Endothelial cell of umbilical vein (primary cell): ENCODE data around the gene CXorf66. TPM values are rescaled to one million over a fixed set of nuclear protein-coding genes. Genes with fewer than 3 reads are reported as not detected.

Experiments
- BruUV-seq: library from RNA; stranded (reverse); fragments of 400-500 nt; replicated peaks from 2 replicates; lab custom pipeline; 2021; lab: Mats Ljungman, UMichigan
- CTCF ChIA-PET: fragments of 300-600, 350-600 bp; sonication (Branson Sonifier 250); formaldehyde crosslinking; loops from one replicate; lab custom pipeline; 2021; ENCODE audit warnings: antibody characterized with exemption, inconsistent platforms; lab: Charles Lee
- POLR2A ChIA-PET: fragments of 300-600, 350-600 bp; sonication (Branson Sonifier 250); formaldehyde crosslinking; loops from one replicate; lab custom pipeline; 2021; ENCODE audit warnings: antibody characterized with exemption, inconsistent platforms; lab: Charles Lee
- DNase-seq: peaks from one replicate; pipeline ENCODE4 v3.0.0-alpha.2; 2011; ENCODE audit warnings: low read depth, low spot score
- FAIRE-seq: peaks from 2 replicates; lab custom pipeline; 2011; peaks lifted over from hg19 to GRCh38; lab: Jason Lieb, UNC
- H2AFZ ChIP-seq: 2 replicates; pipeline ENCODE4 v1.6.0; 2012; ENCODE audit warnings: low read depth, low read length, control low read depth, inconsistent platforms
- H3K27ac ChIP-seq: 2 replicates; pipeline ENCODE4 v1.5.1; 2011; ENCODE audit warnings: low read depth, mild to moderate bottlenecking, control low read depth, low read length, moderate library complexity; ENCODE audit not compliant: insufficient read depth
- H3K27me3 ChIP-seq, 2 experiments: 2 replicates each; pipeline versions ENCODE4 v1.6.0 to v1.6.1; 2011; ENCODE audit warnings: low read length in 2 of 2, mixed read lengths in 1 of 2; ENCODE audit not compliant: control insufficient read depth in 2 of 2, insufficient read depth in 2 of 2
- H3K36me3 ChIP-seq, 2 experiments: 2 replicates in 1 of 2; 3 replicates in 1 of 2; pipeline ENCODE4 v1.5.1; 2011; ENCODE audit warnings: low read length in 2 of 2, mild to moderate bottlenecking in 1 of 2, moderate library complexity in 1 of 2; ENCODE audit not compliant: control insufficient read depth in 2 of 2, insufficient read depth in 2 of 2; ENCODE audit errors: extremely low read depth in 1 of 2
- H3K4me1 ChIP-seq: 3 replicates; pipeline ENCODE4 v1.5.1; 2011; ENCODE audit warnings: mild to moderate bottlenecking, low read length; ENCODE audit not compliant: control insufficient read depth, insufficient read depth; ENCODE audit errors: extremely low read depth
- H3K4me2 ChIP-seq: 2 replicates; pipeline ENCODE4 v1.6.1; 2011; ENCODE audit warnings: low read length, control low read depth, mixed read lengths; ENCODE audit not compliant: insufficient read depth
- H3K4me3 ChIP-seq, 3 experiments: fragments of 200-600 bp in 1 of 3; sonication (generic), shearing (Covaris generic) in 1 of 3; replicated peaks in 1 of 3; 2 replicates each; pipeline ENCODE4 v1.5.1; 2011 to 2016; ENCODE audit warnings: control low read depth in 3 of 3, low read length in 3 of 3, mild to moderate bottlenecking in 2 of 3, inconsistent platforms in 1 of 3, low read depth in 1 of 3, moderate library complexity in 1 of 3; ENCODE audit not compliant: insufficient read depth in 1 of 3
- H3K79me2 ChIP-seq: 2 replicates; pipeline ENCODE4 v1.6.0; 2012; ENCODE audit warnings: low read length, inconsistent platforms; ENCODE audit not compliant: control insufficient read depth, insufficient read depth
- H3K9ac ChIP-seq: replicated peaks from 2 replicates; pipeline ENCODE3; 2011; ENCODE audit warnings: low read length, control low read depth; ENCODE audit not compliant: insufficient read depth; ENCODE audit errors: extremely low read depth
- H3K9me1 ChIP-seq: replicated peaks from 3 replicates; pipeline ENCODE4 v1.6.0; 2011; ENCODE audit warnings: mild to moderate bottlenecking, low read length; ENCODE audit not compliant: control insufficient read depth, insufficient read depth; ENCODE audit errors: extremely low read depth
- H3K9me3 ChIP-seq: replicated peaks from 2 replicates; pipeline ENCODE4 v1.5.1; 2012; ENCODE audit warnings: low read length, inconsistent platforms; ENCODE audit not compliant: control insufficient read depth, insufficient read depth
- H4K20me1 ChIP-seq: replicated peaks from 2 replicates; pipeline ENCODE3; 2011; ENCODE audit warnings: mild to moderate bottlenecking, low read length; ENCODE audit not compliant: control insufficient read depth, insufficient read depth; ENCODE audit errors: extremely low read depth
- CTCF ChIP-seq, 2 donors: IDR thresholded peaks; 1 replicate in 1 of 2; 2 replicates in 1 of 2; pipeline ENCODE4 v1.5.1; 2011; ENCODE audit warnings: low read length in 2 of 2, mild to moderate bottlenecking in 2 of 2, moderate library complexity in 2 of 2, control low read depth in 1 of 2, inconsistent platforms in 1 of 2, low read depth in 1 of 2; ENCODE audit not compliant: insufficient read depth in 1 of 2; ENCODE audit errors: extremely low read depth in 1 of 2
- EZH2 ChIP-seq: IDR thresholded peaks from 2 replicates; pipeline ENCODE4 v1.6.1; 2012; ENCODE audit warnings: borderline replicate concordance, low read depth, mild to moderate bottlenecking, moderate library complexity, low read length, inconsistent platforms; ENCODE audit not compliant: severe bottlenecking
- FOS ChIP-seq: IDR thresholded peaks from 2 replicates; pipeline ENCODE4 v1.6.1; 2011; ENCODE audit warnings: mild to moderate bottlenecking, low read length, moderate library complexity, borderline replicate concordance; ENCODE audit not compliant: insufficient read depth
- GATA2 ChIP-seq: IDR thresholded peaks from 2 replicates; pipeline ENCODE4 v1.7.0; 2011; ENCODE audit warnings: low read depth, mild to moderate bottlenecking, moderate library complexity, mixed read lengths, low read length; ENCODE audit not compliant: insufficient read length, insufficient read depth
- JUN ChIP-seq: IDR thresholded peaks from 2 replicates; pipeline ENCODE4 v1.6.1; 2011; ENCODE audit warnings: borderline replicate concordance, low read depth; ENCODE audit not compliant: insufficient read length, insufficient read depth
- MAX ChIP-seq: IDR thresholded peaks from 2 replicates; pipeline ENCODE4 v1.6.1; 2011; ENCODE audit not compliant: insufficient read depth, insufficient read length
- POLR2A ChIP-seq: IDR thresholded peaks from 2 replicates; pipeline ENCODE4 v1.6.1; 2012; ENCODE audit warnings: low read depth, mild to moderate bottlenecking, control low read depth, low read length
- POLR2AphosphoS5 ChIP-seq: IDR thresholded peaks from 2 replicates; pipeline ENCODE4 v1.6.1; 2012; ENCODE audit warnings: low read depth, mild to moderate bottlenecking, control low read depth, low read length, moderate library complexity; ENCODE audit not compliant: insufficient read depth
- dilution Hi-C: fragments of 300-500 bp; cut with MboI; formaldehyde crosslinking; loops from one replicate; pipeline ENCODE4 v1.15.0; 2019; ENCODE audit warnings: low sequenced_read_pairs; ENCODE audit not compliant: extremely low pct_ligation_motif_present
- intact Hi-C: fragments of 100-400 bp; cut with micrococcal nuclease; formaldehyde crosslinking; loops from one replicate; pipeline ENCODE4 v1.10.0; 2022
- polyA plus RNA-seq, 4 experiments: library from polyadenylated mRNA; depleted of rRNA in 3 of 4; stranded (reverse) in 3 of 4; unstranded in 1 of 4; fragments of >200 nt; gene quantifications; 2 replicates each; pipeline versions ENCODE4 v1.2.1 to v1.2.3, GENCODE V29; 2011 to 2012; ENCODE audit warnings: missing spikeins in 1 of 4
- total RNA-seq: library from RNA; stranded (reverse); gene quantifications from 2 replicates; pipeline ENCODE4 v1.2.3, GENCODE V29; 2021

CXorf66 gene
- total and polyA plus RNA-seq, 2 donors (not counting 3 experiments of a cell fraction or from before 2014, with no cell fraction given): not detected

GRCh38 chrX:139969286-139969685, 4.0 kb upstream of the CXorf66 start:
- no TSS peak for BruUV-seq
- Histone ChIP-seq H2AFZ (no peak overlapping the region), H4K20me1 (no peaks in the 10 kb centered on the region), H3K4me3 (no peak overlapping the region), H3K4me2 (no peak overlapping the region), H3K27ac (no peak overlapping the region), H3K27me3 (no peaks in the 10 kb centered on the region), H3K9me3 (no peaks in the 10 kb centered on the region), H3K9me1 (no peaks in the 10 kb centered on the region), H3K4me1 (no peaks in the 10 kb centered on the region), H3K79me2 (no peaks in the 10 kb centered on the region), H3K9ac (no peak overlapping the region), H3K36me3 (no peaks in the 10 kb centered on the region)
- FAIRE-seq: no peak
- TF ChIP-seq FOS (no peak), MAX (no peak), CTCF (IDR thresholded peaks at IDR 0.05; ENCODE audit: extremely low read depth in 1 of 2, insufficient read depth in 1 of 2, low read depth in 1 of 2, low read length in 2 of 2) (no peak), GATA2 (no peak), POLR2A (no peak), JUN (no peak), POLR2AphosphoS5 (no peak), EZH2 (no peak)
- intact Hi-C loops (no loop called here), dilution Hi-C loops (no loop called here)
- ChIA-PET CTCF (interaction anchor here (1.6 kb wide), 1 partner anchor 1841 kb away, joined by 6 read pairs; no protein-coding TSS in a partner anchor), POLR2A (no interaction called here)
- DNase-seq: no peak
